Measurements from ENCODE around the gene HOMER2.
"Not testable (repeated sequence)": the region's sequence is repeated elsewhere in the genome, so short reads cannot be mapped to it uniquely, and the experiment has no call there.

The HOMER2 gene

DNA sequence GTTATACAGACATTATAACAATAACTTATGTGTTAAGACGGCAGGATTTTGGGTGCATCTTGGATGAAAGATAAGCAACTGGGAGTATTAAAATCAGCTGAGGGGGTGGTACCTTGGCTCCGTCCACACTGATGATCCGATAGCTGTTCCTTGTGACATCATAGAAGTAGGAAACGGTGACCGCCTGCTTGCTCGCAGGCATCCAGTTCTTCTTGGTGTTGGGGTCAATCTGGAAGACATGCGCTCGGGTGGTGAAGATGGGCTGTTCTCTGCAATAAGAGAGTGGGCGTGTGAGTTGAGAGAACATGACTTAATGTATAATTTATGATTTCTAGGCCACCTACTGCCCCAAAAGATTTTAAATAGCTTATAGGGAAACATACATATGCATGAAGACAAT is 59.9 kb downstream of the HOMER2 start:
- no peak for DNase-seq

- DNase-seq = no peak
Measured at GRCh38 chr15:82890995-82891390, 61.5 kb downstream of the HOMER2 start.

- no peak for DNase-seq
Measured at GRCh38 chr15:82890338-82890994, 62.1 kb downstream of the HOMER2 start.

DNA sequence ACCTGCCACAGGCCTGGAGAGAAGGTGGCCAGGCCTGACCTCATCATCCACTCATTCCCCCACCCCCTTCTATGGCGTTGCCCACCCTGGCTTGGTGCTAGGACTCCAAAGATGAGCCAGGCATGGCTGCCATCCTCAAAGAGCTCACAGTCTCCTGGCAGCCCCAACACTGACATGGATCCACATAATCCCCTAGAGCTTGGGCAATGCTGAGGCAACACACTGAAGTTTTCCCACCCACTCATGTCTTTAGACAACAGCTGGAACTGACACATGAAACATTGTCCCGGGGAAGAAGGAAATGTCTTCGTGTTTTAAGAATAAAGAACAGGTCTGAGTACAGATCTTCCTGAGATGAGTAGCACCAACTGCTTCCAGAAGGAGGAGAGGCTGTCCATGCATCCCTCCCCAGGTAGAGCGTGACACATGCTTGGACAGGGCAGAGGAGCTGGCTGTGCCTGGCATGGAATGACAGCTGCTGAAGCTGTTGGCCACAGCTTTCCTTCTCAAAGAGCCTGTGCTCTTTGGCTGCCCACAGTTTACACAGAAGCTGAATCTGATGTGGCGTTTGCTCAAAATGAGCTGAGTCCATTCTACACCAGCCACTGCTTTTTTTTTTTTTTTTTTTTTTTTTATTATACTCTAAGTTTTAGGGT is 70.1 kb downstream of the HOMER2 start:
- DNase-seq = no peak

- no peak for DNase-seq
Measured at GRCh38 chr15:82881747-82882146, 70.8 kb downstream of the HOMER2 start.

DNA sequence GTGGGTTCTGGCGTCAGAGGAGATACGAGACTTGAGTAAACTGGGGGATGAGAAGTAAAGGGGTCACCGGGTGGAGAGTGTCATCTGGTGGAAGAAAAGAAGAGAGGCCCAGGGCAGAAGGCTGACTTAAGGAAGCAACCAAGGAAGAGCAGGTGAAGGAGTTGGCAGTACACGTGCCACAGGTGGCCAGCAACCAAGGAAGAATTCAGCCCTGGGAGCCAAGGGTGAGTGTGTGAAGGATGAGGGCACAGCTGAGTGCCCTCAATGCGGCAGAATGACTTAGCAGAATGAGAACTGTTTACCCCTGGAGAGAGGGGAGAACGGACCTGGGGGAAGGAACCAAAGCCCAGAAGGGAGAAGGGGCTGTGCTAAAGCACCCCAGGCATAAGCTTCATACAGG is 71.8 kb downstream of the HOMER2 start:
- DNase-seq = no peak

DNA sequence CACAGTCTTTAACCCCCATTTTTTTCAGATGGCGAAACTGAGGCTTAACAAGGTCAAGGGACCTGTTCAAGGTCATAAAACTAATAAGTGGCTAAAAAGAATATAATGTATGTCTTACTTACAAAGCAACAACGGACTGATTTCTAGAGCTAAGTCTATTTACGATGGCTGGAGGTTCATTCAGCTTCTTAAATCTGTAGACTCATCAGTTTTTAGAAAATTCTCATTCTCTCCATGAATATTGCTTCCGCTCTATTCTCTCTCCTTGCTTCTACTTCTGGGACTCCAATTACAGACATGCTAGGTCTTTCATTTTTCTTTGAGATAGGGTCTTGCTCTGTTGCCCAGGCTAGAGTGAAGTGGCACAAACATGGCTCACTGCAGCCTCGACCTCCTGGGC is 74.2 kb downstream of the HOMER2 start:
- DNase-seq = no peak

DNA sequence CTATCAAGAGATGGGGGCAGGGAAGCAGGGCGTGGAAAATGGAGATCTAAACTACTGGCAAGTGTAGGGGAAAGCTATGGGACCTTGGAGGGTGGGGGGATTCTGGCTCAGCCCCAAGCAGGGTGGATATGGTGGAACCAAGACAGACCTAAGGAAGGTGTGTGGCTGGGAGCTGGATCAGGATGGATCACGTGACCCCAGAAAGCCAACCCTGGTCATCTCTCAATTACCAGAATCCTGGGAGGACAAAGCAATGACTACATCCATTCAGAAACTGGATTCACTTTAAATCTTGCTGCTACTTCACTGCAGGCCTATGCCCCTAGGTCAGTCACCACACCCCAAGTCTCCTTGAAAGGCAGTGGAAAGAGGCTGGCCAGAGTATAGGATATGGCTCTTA is 74.7 kb downstream of the HOMER2 start:
- DNase-seq = no peak

- no peak for DNase-seq
Measured at GRCh38 chr15:82875411-82876003, 77.0 kb downstream of the HOMER2 start.

- DNase-seq = no peak
Measured at GRCh38 chr15:82874961-82875360, 77.6 kb downstream of the HOMER2 start.

- no peak for DNase-seq
Measured at GRCh38 chr15:82874267-82874666, 78.3 kb downstream of the HOMER2 start.

DNA sequence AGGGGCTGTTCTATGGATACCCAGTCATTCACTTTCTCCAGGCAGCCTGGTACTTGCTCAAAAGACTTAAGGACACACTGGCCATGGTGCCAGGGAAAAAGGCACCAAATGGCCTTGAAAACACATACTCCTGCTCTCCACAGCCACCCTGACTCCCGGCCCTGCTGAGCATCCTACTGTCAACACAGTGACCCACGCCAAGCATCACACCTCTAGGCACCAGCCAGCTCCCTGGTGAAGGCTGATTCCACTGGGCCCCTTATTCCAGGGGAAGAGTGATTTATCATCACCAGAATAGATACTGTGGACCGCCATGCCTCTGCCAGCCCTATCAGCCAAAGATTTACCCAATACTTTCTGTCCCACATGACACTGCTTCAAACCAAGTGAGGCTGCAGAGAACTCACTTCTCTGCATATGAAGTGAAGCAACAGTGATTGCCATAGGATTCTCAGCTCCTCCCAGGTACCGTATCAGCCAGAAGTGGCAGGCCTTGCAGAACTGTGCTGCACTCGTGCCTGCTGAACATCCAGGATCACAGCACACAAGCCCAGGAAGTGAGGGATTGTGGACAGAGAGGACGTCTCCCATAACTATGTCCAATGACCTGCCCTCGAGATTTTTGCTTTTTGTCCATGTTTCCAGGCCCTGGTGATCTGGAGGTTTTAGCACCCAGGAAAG is 79.4 kb downstream of the HOMER2 start:
- DNase-seq = no peak

- DNase-seq = no peak
Measured at GRCh38 chr15:82871832-82872484, 80.6 kb downstream of the HOMER2 start.

- DNase-seq = no peak
Measured at GRCh38 chr15:82871358-82871757, 81.2 kb downstream of the HOMER2 start.

DNA sequence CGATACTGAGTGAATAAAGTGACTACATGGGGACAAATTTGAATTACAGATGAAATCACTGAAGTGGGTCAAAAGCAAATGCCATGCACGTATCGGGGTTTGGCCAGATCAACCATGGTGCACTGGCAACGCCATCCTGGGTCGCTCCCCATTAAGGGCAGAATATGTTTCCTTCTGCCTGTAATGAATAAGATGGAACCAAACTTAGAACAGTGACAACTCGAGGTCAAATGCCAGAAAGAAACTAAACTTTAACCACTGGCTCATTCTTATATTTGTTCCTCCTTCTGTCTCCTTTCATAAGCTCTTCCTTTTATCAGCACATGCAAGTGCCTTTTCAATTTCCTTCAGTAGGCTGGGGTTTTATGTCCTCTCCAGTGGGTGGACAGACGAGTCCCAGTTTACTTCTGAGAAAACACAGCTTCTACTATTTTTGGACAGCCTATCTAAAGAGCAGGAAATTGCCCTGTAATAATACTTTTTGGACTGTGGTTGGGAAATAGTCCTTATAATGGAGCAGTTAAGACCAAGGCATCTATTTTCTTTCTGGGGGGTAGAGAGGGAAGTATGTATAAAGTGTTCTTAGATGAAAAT is 81.7 kb downstream of the HOMER2 start:
- DNase-seq = no peak

DNA sequence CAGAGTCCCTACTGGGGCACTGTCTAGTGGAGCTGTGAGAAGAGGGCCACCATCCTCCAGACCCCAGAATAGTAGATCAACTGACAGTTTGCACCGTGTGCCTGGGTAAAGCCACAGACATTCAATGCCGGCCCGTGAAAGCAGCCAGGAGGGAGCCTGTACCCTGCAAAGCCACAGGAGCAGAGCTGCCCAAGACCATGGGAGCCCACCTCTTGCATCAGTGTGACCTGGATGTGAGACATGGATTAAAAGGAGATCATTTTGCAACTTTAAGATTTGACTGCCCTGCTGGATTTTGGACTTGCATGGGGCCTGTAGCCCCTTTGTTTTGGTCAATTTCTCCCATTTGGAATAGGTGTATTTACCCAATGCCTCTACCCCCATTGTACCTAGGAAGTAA is 86.5 kb downstream of the HOMER2 start:
- DNase-seq = not testable (repeated sequence)

DNA sequence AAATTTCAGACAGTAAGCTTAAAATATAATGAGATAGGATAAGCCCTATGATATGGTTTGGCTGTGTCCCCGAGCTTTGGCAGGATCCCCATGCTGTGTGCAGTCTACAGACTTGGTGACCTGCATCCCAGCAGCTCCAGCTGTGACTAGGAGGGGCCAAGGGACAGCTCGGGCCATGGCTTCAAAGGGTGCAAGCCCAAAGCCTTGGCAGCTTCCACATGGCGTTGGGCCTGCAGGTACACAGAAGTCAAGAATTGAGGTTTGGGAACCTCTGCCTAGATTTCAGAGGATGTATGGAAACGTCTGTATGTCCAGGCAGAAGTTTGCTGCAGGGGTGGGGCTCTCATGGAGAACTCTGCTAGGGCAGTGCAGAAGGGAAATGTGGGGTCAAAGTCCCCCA is 86.9 kb downstream of the HOMER2 start:
- not testable (repeated sequence) for DNase-seq

- DNase-seq = no peak
Measured at GRCh38 chr15:82864967-82865366, 87.6 kb downstream of the HOMER2 start.

GRCh38 chr15:82862886-82863285 is 89.6 kb downstream of the HOMER2 start:
- DNase-seq = no peak

DNA sequence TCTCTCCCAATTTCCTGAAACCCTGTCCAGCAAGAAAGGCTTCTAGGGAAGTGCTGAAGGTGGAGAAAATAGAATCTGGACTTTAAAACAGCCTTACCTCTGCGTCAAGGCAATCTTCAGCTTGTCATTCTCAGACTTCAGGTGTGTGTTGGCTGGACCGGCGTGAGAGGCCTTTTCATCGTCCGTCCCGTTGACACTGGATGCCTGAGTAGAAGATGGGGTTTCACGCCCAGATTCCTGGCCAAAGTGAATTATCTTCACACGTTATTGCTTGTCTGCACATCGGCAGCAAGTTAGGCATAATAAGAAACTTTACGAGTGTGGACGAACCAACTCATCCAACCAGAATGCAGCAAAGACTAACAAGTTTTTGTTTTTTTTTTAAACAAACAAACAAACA is 93.6 kb downstream of the HOMER2 start:
- no peak for DNase-seq

GRCh38 chr15:82856397-82857170 is 95.9 kb downstream of the HOMER2 start:
- no peak for DNase-seq
